Measurements from ENCODE around the gene NSUN2.
"Not testable (repeated sequence)": the region's sequence is repeated elsewhere in the genome, so short reads cannot be mapped to it uniquely, and the experiment has no call there.

NSUN2 gene

GRCh38 chr5:6581559-6582426, 51.1 kb downstream of the NSUN2 start:
- peak; percentile 32 for DNase-seq

- DNase-seq = peak; percentile 22
Observed at GRCh38 chr5:6581090-6581489, 51.8 kb downstream of the NSUN2 start.

GRCh38 chr5:6579535-6579934, 53.3 kb downstream of the NSUN2 start:
- no peak for DNase-seq

- DNase-seq = peak; percentile 63
Observed at GRCh38 chr5:6578676-6579343, 54.0 kb downstream of the NSUN2 start.

GRCh38 chr5:6576861-6577501, 55.9 kb downstream of the NSUN2 start:
- DNase-seq = peak; percentile 61

GRCh38 chr5:6574537-6575245, 58.2 kb downstream of the NSUN2 start:
- DNase-seq = no peak

- DNase-seq = no peak
Observed at GRCh38 chr5:6574111-6574510, 58.7 kb downstream of the NSUN2 start.

GRCh38 chr5:6573651-6574101, 59.2 kb downstream of the NSUN2 start:
- no peak for DNase-seq

GRCh38 chr5:6572825-6573380, 59.9 kb downstream of the NSUN2 start:
- no peak for DNase-seq

- no peak for DNase-seq
Observed at GRCh38 chr5:6572086-6572824, 60.6 kb downstream of the NSUN2 start.

GRCh38 chr5:6571607-6572006, 61.2 kb downstream of the NSUN2 start:
- not testable (repeated sequence) for DNase-seq

- DNase-seq = no peak
Observed at GRCh38 chr5:6570530-6570929, 62.3 kb downstream of the NSUN2 start.

- DNase-seq = no peak
Observed at GRCh38 chr5:6568889-6569288, 64.0 kb downstream of the NSUN2 start.

- DNase-seq = no peak
Observed at GRCh38 chr5:6568383-6568782, 64.5 kb downstream of the NSUN2 start.

GRCh38 chr5:6567835-6568234, 65.0 kb downstream of the NSUN2 start:
- DNase-seq = no peak

GRCh38 chr5:6567068-6567467, 65.8 kb downstream of the NSUN2 start:
- DNase-seq = no peak

GRCh38 chr5:6565492-6565891, 67.4 kb downstream of the NSUN2 start:
- DNase-seq = no peak

GRCh38 chr5:6557807-6558575, 74.9 kb downstream of the NSUN2 start:
- no peak for DNase-seq

GRCh38 chr5:6556802-6557102, 76.1 kb downstream of the NSUN2 start:
- DNase-seq = no peak

GRCh38 chr5:6556089-6556801, 76.6 kb downstream of the NSUN2 start:
- no peak for DNase-seq

GRCh38 chr5:6554812-6555211, 78.0 kb downstream of the NSUN2 start:
- no peak for DNase-seq
